Vagina (tissue), 2 donors: ENCODE results near the gene SLC35E4.
"Not testable (repeated sequence)": the region's sequence is repeated elsewhere in the genome, so short reads cannot be mapped to it uniquely, and the experiment has no call there.

Source experiments
- POLR2A ChIP-seq, 2 donors: fragments of 450-650 bp; IDR thresholded peaks; one replicate each; pipeline ENCODE4 v1.6.1; 2017; ENCODE audit warnings: antibody characterized with exemption in 2 of 2, mild to moderate bottlenecking in 2 of 2, moderate library complexity in 2 of 2
- POLR2AphosphoS5 ChIP-seq, 2 donors: sonication (generic); formaldehyde crosslinking; IDR thresholded peaks; one replicate each; pipeline ENCODE4 v1.9.0; 2017; ENCODE audit warnings: antibody characterized with exemption in 2 of 2, mild to moderate bottlenecking in 2 of 2, low read depth in 1 of 2; ENCODE audit not compliant: insufficient read depth in 1 of 2
- TF ChIP-seq, protein P1 (sequence below), 3 experiments: fragments of 450-650 bp in 2 of 3; fragments of 200-600 bp in 1 of 3; sonication (generic) in 1 of 3; IDR thresholded peaks; one replicate each; pipeline ENCODE4 v1.5.1; 2017 to 2019; ENCODE audit warnings: antibody characterized with exemption in 3 of 3, mild to moderate bottlenecking in 2 of 3, moderate library complexity in 2 of 3

DNA sequence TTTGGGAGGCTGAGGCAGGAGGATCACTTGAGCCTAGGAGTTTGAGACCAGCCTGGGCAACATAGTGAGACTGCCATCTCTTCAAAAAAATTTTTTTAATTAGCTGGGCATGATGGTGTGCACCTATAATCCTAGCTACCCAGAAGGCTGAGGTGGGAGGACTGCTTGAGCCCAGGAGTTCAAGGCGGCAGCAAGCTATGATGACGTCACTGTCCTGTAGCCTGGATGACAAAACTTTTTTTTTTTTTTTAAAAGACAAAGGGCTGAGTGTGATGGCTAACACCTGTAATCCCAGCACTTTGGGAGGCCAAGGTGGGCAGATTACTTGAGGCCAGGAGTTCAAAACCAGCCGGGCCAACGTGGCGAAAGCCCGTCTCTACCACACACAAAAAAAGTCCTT lies 15.7 kb upstream of the SLC35E4 start:
- TF ChIP-seq, protein P1, sequence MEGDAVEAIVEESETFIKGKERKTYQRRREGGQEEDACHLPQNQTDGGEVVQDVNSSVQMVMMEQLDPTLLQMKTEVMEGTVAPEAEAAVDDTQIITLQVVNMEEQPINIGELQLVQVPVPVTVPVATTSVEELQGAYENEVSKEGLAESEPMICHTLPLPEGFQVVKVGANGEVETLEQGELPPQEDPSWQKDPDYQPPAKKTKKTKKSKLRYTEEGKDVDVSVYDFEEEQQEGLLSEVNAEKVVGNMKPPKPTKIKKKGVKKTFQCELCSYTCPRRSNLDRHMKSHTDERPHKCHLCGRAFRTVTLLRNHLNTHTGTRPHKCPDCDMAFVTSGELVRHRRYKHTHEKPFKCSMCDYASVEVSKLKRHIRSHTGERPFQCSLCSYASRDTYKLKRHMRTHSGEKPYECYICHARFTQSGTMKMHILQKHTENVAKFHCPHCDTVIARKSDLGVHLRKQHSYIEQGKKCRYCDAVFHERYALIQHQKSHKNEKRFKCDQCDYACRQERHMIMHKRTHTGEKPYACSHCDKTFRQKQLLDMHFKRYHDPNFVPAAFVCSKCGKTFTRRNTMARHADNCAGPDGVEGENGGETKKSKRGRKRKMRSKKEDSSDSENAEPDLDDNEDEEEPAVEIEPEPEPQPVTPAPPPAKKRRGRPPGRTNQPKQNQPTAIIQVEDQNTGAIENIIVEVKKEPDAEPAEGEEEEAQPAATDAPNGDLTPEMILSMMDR (IDR thresholded peaks at IDR 0.05), result not testable (repeated sequence)
- not testable (repeated sequence) for TF ChIP-seq POLR2A (IDR thresholded peaks at IDR 0.05); POLR2AphosphoS5 (IDR thresholded peaks at IDR 0.05; ENCODE audit: insufficient read depth in 1 of 2, low read depth in 1 of 2)
